GM19238 (cell line): ENCODE measurements around the gene LDHB.
"Not testable (repeated sequence)": the region's sequence is repeated elsewhere in the genome, so short reads cannot be mapped to it uniquely, and the experiment has no call there.

Experiments
- DNase-seq: peaks from one replicate; pipeline ENCODE4 v3.0.0; 2011; ENCODE audit warnings: low spot score; ENCODE audit not compliant: insufficient read length

Gene LDHB

GRCh38 chr12:21657326-21658077 lies at the start of gene LDHB:
Gene LDHB, minus strand, starts transcription at chr12:21657842. Its CDS starts 3,171 bp downstream, at chr12:21654671.
- DNase-seq: peak; percentile 72

GRCh38 chr12:21704847-21705246 lies 47.2 kb upstream of the LDHB start:
- DNase-seq: no peak

GRCh38 chr12:21699851-21700250 lies 42.2 kb upstream of the LDHB start:
- DNase-seq: no peak

- no peak for DNase-seq
Measured at GRCh38 chr12:21697904-21698630, 40.4 kb upstream of the LDHB start.

- no peak for DNase-seq
Measured at GRCh38 chr12:21696625-21697024, 39.0 kb upstream of the LDHB start.

GRCh38 chr12:21695986-21696385 lies 38.3 kb upstream of the LDHB start:
- DNase-seq: no peak

GRCh38 chr12:21694660-21695059 lies 37.0 kb upstream of the LDHB start:
- no peak for DNase-seq

- DNase-seq: no peak
Measured at GRCh38 chr12:21691515-21691914, 33.9 kb upstream of the LDHB start.

GRCh38 chr12:21690704-21691368 lies 33.2 kb upstream of the LDHB start:
- DNase-seq: no peak

GRCh38 chr12:21683115-21683514 lies 25.5 kb upstream of the LDHB start:
- no peak for DNase-seq

- no peak for DNase-seq
Measured at GRCh38 chr12:21678959-21679358, 21.3 kb upstream of the LDHB start.

GRCh38 chr12:21677622-21678277 lies 20.1 kb upstream of the LDHB start:
- no peak for DNase-seq

GRCh38 chr12:21677204-21677603 lies 19.6 kb upstream of the LDHB start:
- no peak for DNase-seq

- DNase-seq: no peak
Measured at GRCh38 chr12:21676776-21677175, 19.1 kb upstream of the LDHB start.

GRCh38 chr12:21675641-21676040 lies 18.0 kb upstream of the LDHB start:
- DNase-seq: no peak

GRCh38 chr12:21675096-21675495 lies 17.5 kb upstream of the LDHB start:
- DNase-seq: no peak

GRCh38 chr12:21673830-21674552 lies 16.3 kb upstream of the LDHB start:
- not testable (repeated sequence) for DNase-seq

- no peak for DNase-seq
Measured at GRCh38 chr12:21672146-21672545, 14.5 kb upstream of the LDHB start.

GRCh38 chr12:21666722-21667121 lies 9.1 kb upstream of the LDHB start:
- DNase-seq: no peak

GRCh38 chr12:21665816-21666215 lies 8.2 kb upstream of the LDHB start:
- no peak for DNase-seq

- DNase-seq: no peak
Measured at GRCh38 chr12:21662122-21662792, 4.6 kb upstream of the LDHB start.
